ENCODE results near the gene SBNO2. TPM values are rescaled to one million over a fixed set of nuclear protein-coding genes. Genes with fewer than 3 reads are reported as not detected.

SBNO2 gene
- total RNA-seq, 1 experiment from 2014 or later, result 46.3 TPM

- Histone ChIP-seq H4K8ac (replicated peaks; ENCODE audit: insufficient read length, low read depth, low read length) (no peak overlapping the region), H4K5ac (ENCODE audit: insufficient read length, low read depth, low read length) (no peak overlapping the region), H3K23me2 (ENCODE audit: insufficient read length, low read depth, low read length, poor library complexity, severe bottlenecking) (peaks cover 1% of the 10 kb centered on the region), H3K56ac (ENCODE audit: insufficient read length, low read depth, low read length) (no peak overlapping the region), H2BK5ac (ENCODE audit: insufficient read length, low read length) (no peak overlapping the region), H3K14ac (ENCODE audit: insufficient read depth, low read length) (no peak overlapping the region), H3K23ac (ENCODE audit: insufficient read length, low read depth, low read length) (no peak overlapping the region), H3K4me2 (ENCODE audit: insufficient read depth, insufficient read length, low read length) (no peak overlapping the region), H3K4me1 (ENCODE audit: insufficient read depth, low read length) (no peaks in the 10 kb centered on the region; the same call in 1 of the 2 replicates), H3T11ph (ENCODE audit: low read length) (no peak overlapping the region), H3K79me1 (ENCODE audit: insufficient read depth, low read depth, low read length, poor library complexity, severe bottlenecking) (peaks cover 6% of the 10 kb centered on the region), H2AK5ac (ENCODE audit: insufficient read length, low read length) (no peak overlapping the region), H2BK12ac (ENCODE audit: insufficient read length, low read depth, low read length) (no peak overlapping the region), H3K9me3 (ENCODE audit: control insufficient read depth, low read depth, low read length) (no peaks in the 10 kb centered on the region), H3K27ac (ENCODE audit: insufficient read length, low read depth, low read length) (no peak overlapping the region), H3K79me2 (ENCODE audit: insufficient read depth, low read length) (peaks cover 7% of the 10 kb centered on the region; the same call in 1 of the 2 replicates), H4K91ac (ENCODE audit: insufficient read length, low read depth, low read length) (no peak overlapping the region), H4K20me1 (ENCODE audit: control insufficient read depth, insufficient read depth, insufficient read length) (no peaks in the 10 kb centered on the region), H2BK15ac (ENCODE audit: low read depth, low read length) (no peak overlapping the region), H3K4ac (ENCODE audit: low read depth, low read length) (no peak overlapping the region), H3K18ac (ENCODE audit: insufficient read length, low read depth, low read length) (no peak overlapping the region), H3K9ac (ENCODE audit: extremely low read depth, insufficient read length, low read length) (no peak overlapping the region), H3K27me3 (ENCODE audit: insufficient read depth, low read length) (no peaks in the 10 kb centered on the region), H2AFZ (ENCODE audit: low read length) (no peak overlapping the region), H2BK120ac (ENCODE audit: low read depth, low read length, poor library complexity, severe bottlenecking) (no peak overlapping the region), H2BK20ac (ENCODE audit: low read depth, low read length, poor library complexity, severe bottlenecking) (no peak overlapping the region)
- peaks cover 17 to 57% (median 48%) of the 10 kb centered on the region in 3 experiments; a peak in 6 of 7 replicates for H3K36me3 Mint-ChIP-seq (ENCODE audit: insufficient read depth in 1 of 3, low read depth in 3 of 3)
- DNase-seq, result no peak
- H3K9me3 Mint-ChIP-seq, result no peaks in the 10 kb centered on the region
- WGBS (ENCODE audit: extremely low coverage, insufficient read length, low lambda C conversion rate), result no CpG with 5 or more reads among the region's 32 CpGs
- H3K27ac Mint-ChIP-seq, result no peak overlapping the region
- no peak for TF ChIP-seq CTCF (conservative IDR thresholded peaks at IDR 0.05)
- no peaks in the 10 kb centered on the region for H3K27me3 Mint-ChIP-seq (ENCODE audit: low read depth)
- peaks cover 0 to 8% of the 10 kb centered on the region in 2 experiments; a peak in 3 of 4 replicates for H3K4me1 Mint-ChIP-seq
- H3K4me3 Mint-ChIP-seq, result no peak overlapping the region
Measured at GRCh38 chr19:1089126-1089771, 84.8 kb downstream of the SBNO2 start.
